HCT116 (cell line): ENCODE data around the gene HLA-B. TPM values are rescaled to one million over a fixed set of nuclear protein-coding genes. Genes with fewer than 3 reads are reported as not detected.

Experiments
- ATAC-seq: fragments of 200-7000 bp; cut with Tn5 transposase; 2 replicates; pipeline ENCODE4 v1.9.1; 2020; ENCODE audit warnings: mild to moderate bottlenecking, moderate library complexity
- BruUV-seq: library from RNA; stranded (reverse); fragments of 400-500 nt; replicated peaks from 2 replicates; lab custom pipeline; 2021; lab: Mats Ljungman, UMichigan
- CTCF ChIA-PET: fragments of 300-600 bp; sonication (Branson Sonifier 250); formaldehyde crosslinking; loops from one replicate; lab custom pipeline; 2021; ENCODE audit warnings: antibody characterized with exemption; lab: Charles Lee
- POLR2A ChIA-PET: fragments of 300-600, 350-600 bp; sonication (Branson Sonifier 250); formaldehyde crosslinking; loops from one replicate; lab custom pipeline; 2021; ENCODE audit warnings: antibody characterized with exemption; lab: Charles Lee
- RAD21 ChIA-PET, 2 experiments: fragments of 300-600 bp; sonication (Branson Sonifier 250); formaldehyde crosslinking; loops; one replicate each; lab custom pipeline; 2023; ENCODE audit warnings: low total read pairs in 2 of 2; ENCODE audit not compliant: uncharacterized antibody in 2 of 2, unreplicated experiment in 2 of 2, low non-redundant PET in 1 of 2; lab: Charles Lee
- DNase-seq: peaks from one replicate; pipeline ENCODE4 v3.0.0-alpha.2; 2010; ENCODE audit warnings: low read depth, low spot score
- H2AFZ ChIP-seq: fragments of 200-600 bp; shearing (Covaris generic), sonication (generic); 2 replicates; pipeline ENCODE4 v1.6.1; 2017; ENCODE audit warnings: low read depth, mixed run types, mixed read lengths, antibody characterized with exemption, low read length; ENCODE audit not compliant: poor library complexity, severe bottlenecking
- H3K27ac ChIP-seq: 2 replicates; pipeline ENCODE4 v1.5.1; 2012; ENCODE audit warnings: low read depth, low read length
- H3K27me3 ChIP-seq: fragments of 200-600 bp; sonication (generic); 2 replicates; pipeline ENCODE4 v1.6.1; 2016; ENCODE audit warnings: mixed run types, low read length, mixed read lengths; ENCODE audit not compliant: insufficient read depth
- H3K36me3 ChIP-seq, 2 experiments: fragments of 200-500 bp in 1 of 2; fragments of 200-600 bp in 1 of 2; sonication (Bioruptor generic) in 1 of 2; sonication (generic) in 1 of 2; 2 replicates each; pipeline versions ENCODE4 v1.5.1 to v1.6.1; 2014 to 2016; ENCODE audit warnings: low read length in 2 of 2, inconsistent platforms in 1 of 2, mixed read lengths in 1 of 2, mixed run types in 1 of 2; ENCODE audit not compliant: insufficient read depth in 2 of 2, control insufficient read depth in 1 of 2
- H3K4me1 ChIP-seq, 2 experiments: fragments of 200-600 bp in 1 of 2; sonication (generic) in 1 of 2; 2 replicates each; pipeline versions ENCODE4 v1.5.1 to v1.6.1; 2012 to 2017; ENCODE audit warnings: low read length in 2 of 2, inconsistent platforms in 1 of 2, mild to moderate bottlenecking in 1 of 2, mixed read lengths in 1 of 2, mixed run types in 1 of 2, moderate library complexity in 1 of 2; ENCODE audit not compliant: insufficient read depth in 2 of 2, control insufficient read depth in 1 of 2
- H3K4me2 ChIP-seq: fragments of 200-600 bp; sonication (generic); 2 replicates; pipeline ENCODE4 v1.6.1; 2017; ENCODE audit warnings: mixed run types, low read length, mixed read lengths
- H3K4me3 ChIP-seq, 2 experiments: fragments of 200-600 bp in 1 of 2; sonication (generic) in 1 of 2; replicated peaks in 1 of 2; 2 replicates each; pipeline ENCODE4 v1.5.1; 2011 to 2016; ENCODE audit warnings: low read length in 2 of 2, control low read depth in 1 of 2, low read depth in 1 of 2, mild to moderate bottlenecking in 1 of 2, mixed read lengths in 1 of 2, mixed run types in 1 of 2
- H3K79me2 ChIP-seq: fragments of 200-600 bp; sonication (generic); 2 replicates; pipeline ENCODE4 v1.6.1; 2017; ENCODE audit warnings: mild to moderate bottlenecking, mixed run types, low read length, moderate library complexity, mixed read lengths; ENCODE audit not compliant: insufficient read depth
- H3K9ac ChIP-seq: fragments of 200-600 bp; sonication (generic); 2 replicates; pipeline ENCODE4 v1.6.1; 2016; ENCODE audit warnings: low read length, mixed read lengths
- H3K9me2 ChIP-seq: fragments of 200-600 bp; sonication (generic), shearing (Covaris generic); 2 replicates; pipeline ENCODE4 v1.6.1; 2017; ENCODE audit warnings: mixed run types, mild to moderate bottlenecking, moderate library complexity; ENCODE audit not compliant: insufficient read depth
- H3K9me3 ChIP-seq, 2 experiments: fragments of 200-500 bp in 1 of 2; fragments of 200-600 bp in 1 of 2; sonication (Bioruptor generic) in 1 of 2; sonication (generic) in 1 of 2; 2 replicates each; pipeline ENCODE4 v1.6.1; 2014 to 2017; ENCODE audit warnings: low read length in 2 of 2, mixed read lengths in 2 of 2, inconsistent platforms in 1 of 2, low read depth in 1 of 2, mild to moderate bottlenecking in 1 of 2, mixed run types in 1 of 2, moderate library complexity in 1 of 2; ENCODE audit not compliant: control insufficient read depth in 1 of 2, insufficient read depth in 1 of 2
- H4K20me1 ChIP-seq: fragments of 200-600 bp; sonication (generic), shearing (Covaris generic); 2 replicates; pipeline ENCODE4 v1.6.1; 2017; ENCODE audit warnings: mixed run types, mild to moderate bottlenecking, moderate library complexity; ENCODE audit not compliant: insufficient read depth
- CEBPB ChIP-seq: IDR thresholded peaks from 2 replicates; pipeline ENCODE4 v1.6.1; 2012; ENCODE audit warnings: low read depth
- POLR2A ChIP-seq: IDR thresholded peaks from 2 replicates; pipeline ENCODE4 v1.7.0; 2011; ENCODE audit warnings: borderline replicate concordance; ENCODE audit not compliant: insufficient read depth, insufficient read length; ENCODE audit errors: extremely low read depth
- POLR2AphosphoS5 ChIP-seq: IDR thresholded peaks from 2 replicates; pipeline ENCODE4 v1.6.1; 2011; ENCODE audit warnings: mild to moderate bottlenecking, low read depth, low read length, moderate library complexity
- RAD21 ChIP-seq: IDR thresholded peaks from 2 replicates; pipeline ENCODE4 v1.6.1; 2012; ENCODE audit warnings: low read depth, mild to moderate bottlenecking
- SIN3A ChIP-seq: IDR thresholded peaks from 2 replicates; pipeline ENCODE4 v1.6.1; 2012; ENCODE audit warnings: low read depth
- SRF ChIP-seq: IDR thresholded peaks from 2 replicates; pipeline ENCODE4 v1.6.1; 2012; ENCODE audit warnings: low read depth
- YY1 ChIP-seq: IDR thresholded peaks from 2 replicates; pipeline ENCODE4 v1.6.1; 2011; ENCODE audit warnings: low read length, low read depth, moderate library complexity, mild to moderate bottlenecking; ENCODE audit not compliant: insufficient replicate concordance; ENCODE audit errors: extremely low read depth
- ZFX ChIP-seq: fragments of 450-650 bp; IDR thresholded peaks from 2 replicates; pipeline ENCODE4 v1.6.1; 2017
- intact Hi-C: fragments of 100-400 bp; cut with micrococcal nuclease; formaldehyde crosslinking; loops from 2 replicates; pipeline ENCODE4 v1.10.0; 2022
- total RNA-seq: library from RNA; stranded (reverse); gene quantifications from one replicate; pipeline ENCODE4 v1.2.1, GENCODE V29; 2021; ENCODE audit not compliant: unreplicated experiment
- TF ChIP-seq, protein P1 (sequence below), 3 experiments: fragments of 200-600 bp in 1 of 3; sonication (generic) in 1 of 3; IDR thresholded peaks in 2 of 3; conservative IDR thresholded peaks in 1 of 3; 2 replicates each; pipeline ENCODE4 v1.5.1; 2012 to 2017; ENCODE audit warnings: low read depth in 2 of 3, low read length in 2 of 3, antibody characterized with exemption in 1 of 3, borderline replicate concordance in 1 of 3, control low read depth in 1 of 3, mild to moderate bottlenecking in 1 of 3, mixed read lengths in 1 of 3, mixed run types in 1 of 3, moderate library complexity in 1 of 3; ENCODE audit not compliant: insufficient read depth in 1 of 3
- TF ChIP-seq, protein P2 (sequence below): IDR thresholded peaks from 2 replicates; pipeline ENCODE4 v1.6.1; 2011; ENCODE audit warnings: mild to moderate bottlenecking, low read length, moderate library complexity; ENCODE audit not compliant: insufficient replicate concordance; ENCODE audit errors: extremely low read depth

The HLA-B gene
- total RNA-seq, 1 experiment from 2014 or later: 381 TPM

DNA sequence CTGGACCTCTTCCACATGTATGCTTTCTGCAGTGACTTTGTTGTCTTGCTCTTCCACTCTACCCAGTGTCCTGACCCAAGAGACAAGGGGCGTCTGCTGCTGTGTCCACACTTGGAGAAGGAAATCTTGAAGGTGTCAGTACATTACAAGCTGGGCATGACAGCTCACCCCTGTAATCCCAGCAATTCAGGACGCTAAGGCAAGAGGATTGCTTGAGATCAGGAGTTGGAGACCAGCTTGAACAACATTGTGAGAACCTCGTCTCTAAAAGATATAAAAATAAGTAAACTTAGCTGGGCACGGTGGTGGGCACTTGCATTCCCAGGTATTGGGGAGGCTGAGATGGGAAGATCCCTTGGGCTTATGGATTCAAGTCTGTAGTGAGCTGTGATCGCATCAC, 5.8 kb upstream of the HLA-B start:
- no peak overlapping the region for H3K4me2 ChIP-seq
- intact Hi-C loops: no loop called here

More for the DNA sequence above, 5.8 kb upstream of the HLA-B start:
- no peak overlapping the region for H3K4me3 ChIP-seq
- no peaks in the 10 kb centered on the region for H3K9me2 ChIP-seq
- TF ChIP-seq CEBPB (no peak), YY1 (no peak), SIN3A (no peak), SRF (no peak), POLR2AphosphoS5 (no peak), RAD21 (no peak), POLR2A (no peak), ZFX (no peak)
- TF ChIP-seq, protein P1, sequence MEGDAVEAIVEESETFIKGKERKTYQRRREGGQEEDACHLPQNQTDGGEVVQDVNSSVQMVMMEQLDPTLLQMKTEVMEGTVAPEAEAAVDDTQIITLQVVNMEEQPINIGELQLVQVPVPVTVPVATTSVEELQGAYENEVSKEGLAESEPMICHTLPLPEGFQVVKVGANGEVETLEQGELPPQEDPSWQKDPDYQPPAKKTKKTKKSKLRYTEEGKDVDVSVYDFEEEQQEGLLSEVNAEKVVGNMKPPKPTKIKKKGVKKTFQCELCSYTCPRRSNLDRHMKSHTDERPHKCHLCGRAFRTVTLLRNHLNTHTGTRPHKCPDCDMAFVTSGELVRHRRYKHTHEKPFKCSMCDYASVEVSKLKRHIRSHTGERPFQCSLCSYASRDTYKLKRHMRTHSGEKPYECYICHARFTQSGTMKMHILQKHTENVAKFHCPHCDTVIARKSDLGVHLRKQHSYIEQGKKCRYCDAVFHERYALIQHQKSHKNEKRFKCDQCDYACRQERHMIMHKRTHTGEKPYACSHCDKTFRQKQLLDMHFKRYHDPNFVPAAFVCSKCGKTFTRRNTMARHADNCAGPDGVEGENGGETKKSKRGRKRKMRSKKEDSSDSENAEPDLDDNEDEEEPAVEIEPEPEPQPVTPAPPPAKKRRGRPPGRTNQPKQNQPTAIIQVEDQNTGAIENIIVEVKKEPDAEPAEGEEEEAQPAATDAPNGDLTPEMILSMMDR (IDR thresholded peaks at IDR 0.05 in 2 of 3, conservative IDR thresholded peaks at IDR 0.05 in 1 of 3; ENCODE audit: borderline replicate concordance in 1 of 3, insufficient read depth in 1 of 3, low read depth in 2 of 3, low read length in 2 of 3): no peak
- TF ChIP-seq, protein P2, sequence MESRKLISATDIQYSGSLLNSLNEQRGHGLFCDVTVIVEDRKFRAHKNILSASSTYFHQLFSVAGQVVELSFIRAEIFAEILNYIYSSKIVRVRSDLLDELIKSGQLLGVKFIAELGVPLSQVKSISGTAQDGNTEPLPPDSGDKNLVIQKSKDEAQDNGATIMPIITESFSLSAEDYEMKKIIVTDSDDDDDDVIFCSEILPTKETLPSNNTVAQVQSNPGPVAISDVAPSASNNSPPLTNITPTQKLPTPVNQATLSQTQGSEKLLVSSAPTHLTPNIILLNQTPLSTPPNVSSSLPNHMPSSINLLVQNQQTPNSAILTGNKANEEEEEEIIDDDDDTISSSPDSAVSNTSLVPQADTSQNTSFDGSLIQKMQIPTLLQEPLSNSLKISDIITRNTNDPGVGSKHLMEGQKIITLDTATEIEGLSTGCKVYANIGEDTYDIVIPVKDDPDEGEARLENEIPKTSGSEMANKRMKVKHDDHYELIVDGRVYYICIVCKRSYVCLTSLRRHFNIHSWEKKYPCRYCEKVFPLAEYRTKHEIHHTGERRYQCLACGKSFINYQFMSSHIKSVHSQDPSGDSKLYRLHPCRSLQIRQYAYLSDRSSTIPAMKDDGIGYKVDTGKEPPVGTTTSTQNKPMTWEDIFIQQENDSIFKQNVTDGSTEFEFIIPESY: no peak
- TF ChIP-seq, all 23 proteins: peak for 0
- RAD21 ChIA-PET: no interaction called here
- H3K79me2 ChIP-seq: no peaks in the 10 kb centered on the region
- no peak overlapping the region for H2AFZ ChIP-seq
- no TSS peak for BruUV-seq
- no peak for DNase-seq
- H3K27ac ChIP-seq: no peak overlapping the region
- no peaks in the 10 kb centered on the region for H4K20me1 ChIP-seq
- no peaks in the 10 kb centered on the region for H3K9me3 ChIP-seq
- no peaks in the 10 kb centered on the region for H3K36me3 ChIP-seq
- H3K27me3 ChIP-seq: no peaks in the 10 kb centered on the region
- no peak for ATAC-seq
- CTCF ChIA-PET: no interaction called here
- POLR2A ChIA-PET: interaction anchor here (1.2 kb wide), 2 partner anchors 159 to 166 kb away, joined by 4 to 5 read pairs; no protein-coding TSS in a partner anchor
- no peak overlapping the region for H3K9ac ChIP-seq
- peaks cover 0 to 12% of the 10 kb centered on the region in 2 experiments; a peak in 1 of 4 replicates for H3K4me1 ChIP-seq
